Stimulated activated CD8-positive, alpha-beta memory T cell treated with anti-CD3 and anti-CD28 coated beads, Interleukin-7, amount 100 ng/mL, for 4 hours (primary cell): ENCODE results near the gene ARHGAP28.
"Not testable (repeated sequence)": the region's sequence is repeated elsewhere in the genome, so short reads cannot be mapped to it uniquely, and the experiment has no call there.

Experiments used
- DNase-seq, 2 donors: peaks; one replicate each; pipeline ENCODE4 v3.0.0-alpha.2; 2020; ENCODE audit warnings: low read depth in 2 of 2

The ARHGAP28 gene

DNA sequence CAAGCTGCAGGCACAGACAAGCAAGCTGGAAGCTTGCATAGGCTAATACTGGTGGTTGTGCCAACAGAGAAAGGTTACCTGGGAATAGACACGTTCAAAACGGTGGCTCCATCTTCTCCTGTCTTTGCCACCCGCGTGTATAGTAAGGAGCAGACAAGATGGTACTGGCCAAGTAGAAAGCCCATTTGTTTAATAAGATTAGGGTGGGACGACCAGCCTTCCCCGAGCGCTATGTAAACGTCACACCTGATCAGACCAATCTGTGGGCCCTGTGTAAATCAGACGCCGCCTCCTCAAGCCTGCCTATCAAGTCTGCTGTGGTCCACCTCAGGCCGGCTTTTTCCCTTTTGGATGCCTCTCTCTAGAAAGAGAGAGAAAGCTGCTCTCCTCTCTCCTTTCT is 198.8 kb downstream of the ARHGAP28 start:
- DNase-seq = no peak

DNA sequence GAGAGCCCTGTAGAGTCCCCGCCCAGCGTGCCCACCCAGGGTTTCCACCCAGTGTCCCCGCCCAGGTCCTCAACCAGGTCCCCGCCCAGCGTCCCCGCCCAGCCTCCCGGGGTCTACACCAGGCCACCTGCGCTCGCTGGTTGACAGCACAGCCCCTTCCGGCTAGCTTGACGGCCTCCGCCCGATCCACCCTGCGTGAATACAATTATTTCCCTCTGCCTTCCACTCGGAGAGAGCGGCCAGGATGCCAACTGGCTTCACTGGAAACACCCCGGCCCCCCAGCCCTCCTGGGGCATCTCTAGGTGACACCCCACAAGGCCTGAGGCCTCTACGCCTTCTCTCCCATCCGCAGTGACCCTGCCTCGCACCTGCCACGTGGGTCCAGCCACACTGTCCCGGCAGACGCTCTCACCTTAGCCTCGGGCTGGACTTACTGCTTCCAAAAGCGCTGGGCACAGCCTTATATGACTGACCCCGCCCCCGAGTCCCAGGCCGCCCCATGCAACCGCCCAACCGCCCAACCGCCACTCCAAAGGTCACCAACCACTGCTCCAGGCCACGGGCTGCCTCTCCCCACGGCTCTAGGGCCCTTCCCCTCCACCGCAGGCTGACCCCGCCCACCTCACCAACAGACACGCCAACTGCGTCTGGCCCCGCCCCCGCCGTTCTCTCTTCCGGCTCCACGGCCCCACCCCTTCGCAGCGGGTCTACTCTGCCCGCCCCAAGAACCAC is 200.0 kb downstream of the ARHGAP28 start:
- no peak for DNase-seq

- no peak for DNase-seq
Measured at GRCh38 chr18:6934859-6935258, 205.3 kb downstream of the ARHGAP28 start.

DNA sequence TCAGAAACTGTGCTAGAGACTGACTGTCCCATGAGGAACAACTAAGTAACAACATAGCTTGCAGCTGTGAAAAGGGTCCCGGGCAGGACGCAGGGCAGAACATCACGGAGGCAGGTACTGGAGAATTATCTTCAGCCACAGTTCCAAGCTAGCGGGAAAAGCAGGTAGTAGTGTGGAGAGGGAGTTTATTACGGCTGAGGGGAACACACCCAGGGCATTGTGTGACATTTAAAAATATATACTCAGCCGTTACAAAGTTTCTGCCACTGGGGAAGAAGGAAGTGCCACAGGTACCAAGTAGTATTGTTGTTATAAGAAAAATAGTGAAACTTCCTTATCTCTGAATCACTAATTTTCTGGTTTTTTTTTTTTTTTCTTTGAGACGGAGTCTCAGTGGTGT is 208.5 kb downstream of the ARHGAP28 start:
- no peak for DNase-seq

GRCh38 chr18:6938403-6938802 is 208.9 kb downstream of the ARHGAP28 start:
- DNase-seq = not testable (repeated sequence)

- DNase-seq = no peak
Measured at GRCh38 chr18:6939972-6940371, 210.5 kb downstream of the ARHGAP28 start.

- no peak for DNase-seq
Measured at GRCh38 chr18:6940451-6940850, 210.9 kb downstream of the ARHGAP28 start.

DNA sequence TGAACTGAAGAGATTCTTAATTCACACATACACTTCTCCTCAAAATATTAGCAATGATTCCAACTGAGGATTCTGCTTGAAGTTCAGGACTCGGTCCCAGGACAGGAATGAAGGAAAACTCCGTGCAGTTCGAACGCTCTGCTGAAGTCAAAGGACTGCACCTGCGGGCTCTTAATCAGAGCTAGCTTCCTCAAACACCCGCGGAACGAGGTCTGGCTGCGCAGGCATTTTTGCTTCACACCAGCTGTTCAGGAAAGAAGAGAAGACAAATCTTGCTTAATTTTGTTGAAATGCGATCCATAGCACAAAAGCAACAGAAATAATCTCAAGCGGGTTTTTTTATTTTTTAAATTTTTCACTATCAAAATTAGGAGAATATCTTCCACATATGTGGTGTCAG is 212.5 kb downstream of the ARHGAP28 start:
- DNase-seq = no peak

DNA sequence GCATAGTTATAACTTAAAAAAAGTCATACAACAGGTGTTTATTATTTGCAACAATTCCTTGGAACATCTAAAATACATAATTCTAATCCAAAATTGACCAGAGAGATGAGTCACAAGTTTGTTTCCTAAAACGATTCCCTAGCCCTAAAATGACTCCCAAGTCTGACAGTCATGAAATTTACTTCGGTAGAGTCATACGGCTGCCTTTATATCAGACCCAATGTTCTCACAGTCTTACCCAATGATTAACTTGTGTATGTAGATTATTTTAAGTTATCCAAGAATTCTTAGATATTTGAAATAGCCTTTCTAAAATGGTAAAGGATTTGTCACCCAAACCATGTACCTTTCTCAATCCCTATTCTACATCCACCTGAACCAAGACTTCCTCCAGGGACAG is 213.2 kb downstream of the ARHGAP28 start:
- DNase-seq = no peak

GRCh38 chr18:6943143-6943542 is 213.6 kb downstream of the ARHGAP28 start:
- no peak for DNase-seq

- DNase-seq = no peak
Measured at GRCh38 chr18:6947338-6948030, 218.0 kb downstream of the ARHGAP28 start.

- no peak for DNase-seq
Measured at GRCh38 chr18:6948281-6949055, 219.0 kb downstream of the ARHGAP28 start.

DNA sequence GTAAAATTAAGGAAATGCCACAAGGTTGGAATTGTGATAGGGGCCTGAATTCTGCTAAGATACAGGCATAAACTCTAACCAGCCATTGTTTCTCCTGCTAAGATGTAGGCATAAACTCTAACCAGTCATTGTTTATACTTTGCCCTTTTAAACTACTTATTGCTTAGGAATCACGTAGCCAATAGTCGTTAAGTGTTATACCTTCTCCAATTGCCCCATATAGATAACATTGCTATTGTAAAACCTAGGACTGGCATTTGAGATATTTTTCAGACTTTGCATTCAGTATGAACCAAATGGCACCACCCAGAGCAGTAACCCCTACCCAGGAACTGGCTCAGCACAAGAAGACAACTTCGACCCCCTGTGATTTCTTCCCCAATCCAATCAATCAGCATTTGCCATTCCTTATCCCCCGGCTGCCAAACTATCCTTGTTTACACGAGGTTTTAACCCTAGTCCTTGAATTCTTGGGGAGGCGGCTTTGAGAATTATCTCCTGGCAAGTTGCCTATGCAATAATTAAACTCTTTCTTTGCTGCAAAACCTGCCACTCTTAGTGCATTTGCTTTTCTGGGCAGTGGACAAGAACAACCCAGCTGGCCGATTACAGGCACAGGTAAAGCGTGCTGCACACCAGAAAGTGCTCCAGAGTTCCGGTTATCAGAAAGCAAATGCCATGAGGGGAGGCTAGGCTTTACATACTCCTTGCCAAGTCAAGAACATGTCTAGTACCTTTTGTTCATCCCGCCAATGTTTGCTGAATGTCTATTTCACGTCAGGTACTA is 220.5 kb downstream of the ARHGAP28 start:
- no peak for DNase-seq

- DNase-seq = no peak
Measured at GRCh38 chr18:6950641-6951040, 221.1 kb downstream of the ARHGAP28 start.

DNA sequence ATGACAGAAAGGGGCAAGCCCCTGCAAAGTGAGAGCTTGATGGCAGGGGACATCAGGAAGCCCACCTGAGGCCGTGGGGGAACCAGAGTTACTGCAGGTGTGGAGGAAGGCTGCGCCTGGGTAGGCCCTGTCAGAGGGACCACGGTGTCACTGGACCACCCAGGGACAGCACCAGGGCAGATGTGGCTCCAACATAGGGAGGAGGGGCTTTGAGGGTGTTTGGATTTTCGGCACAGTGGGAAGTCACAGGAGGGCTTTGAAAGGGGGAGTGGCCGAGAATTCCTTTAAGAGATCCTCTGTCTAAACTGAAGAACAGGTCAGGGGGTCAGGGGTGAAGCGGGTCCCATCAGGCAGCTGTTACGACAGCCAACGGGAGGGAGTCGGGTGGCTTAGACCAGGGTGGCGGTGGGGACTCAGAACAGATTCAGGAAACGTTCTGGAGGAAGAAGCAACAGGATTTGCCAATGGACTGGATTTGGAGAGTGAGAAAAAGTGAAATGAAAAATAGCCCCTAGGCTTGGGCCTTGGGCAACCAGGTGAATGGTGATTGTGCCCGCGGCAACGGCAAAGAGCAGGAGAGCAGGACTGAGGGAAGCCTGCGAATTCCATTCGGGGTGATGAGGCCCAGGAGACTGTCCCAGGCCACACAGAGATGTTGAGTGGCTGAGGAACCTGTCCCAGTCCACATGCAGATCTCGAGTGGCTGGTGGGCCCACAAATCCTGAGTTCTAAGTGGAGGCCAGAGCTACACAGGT is 222.0 kb downstream of the ARHGAP28 start:
- DNase-seq = no peak

GRCh38 chr18:6954501-6954900 is 225.0 kb downstream of the ARHGAP28 start:
- DNase-seq = no peak

- no peak for DNase-seq
Measured at GRCh38 chr18:6955304-6955703, 225.8 kb downstream of the ARHGAP28 start.

DNA sequence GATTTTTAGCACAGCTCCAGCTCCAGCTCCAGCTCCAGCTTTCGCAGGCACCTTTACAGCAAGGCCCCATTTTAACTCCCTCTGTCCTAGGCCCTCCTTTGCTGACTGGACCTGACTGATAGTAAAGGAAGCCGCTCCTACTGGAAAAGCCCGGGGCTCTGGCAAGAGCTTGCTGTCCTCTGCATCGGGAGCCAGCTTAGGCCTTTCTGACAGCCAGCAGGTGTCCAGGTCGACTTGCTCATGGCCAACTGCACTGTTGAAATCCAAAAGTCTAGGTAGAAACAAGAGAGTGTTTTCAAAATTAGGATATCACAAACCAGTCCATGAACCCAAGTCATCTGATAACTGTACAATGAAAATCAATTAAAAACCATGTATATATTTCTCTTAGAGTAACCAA is 227.0 kb downstream of the ARHGAP28 start:
- DNase-seq = no peak

DNA sequence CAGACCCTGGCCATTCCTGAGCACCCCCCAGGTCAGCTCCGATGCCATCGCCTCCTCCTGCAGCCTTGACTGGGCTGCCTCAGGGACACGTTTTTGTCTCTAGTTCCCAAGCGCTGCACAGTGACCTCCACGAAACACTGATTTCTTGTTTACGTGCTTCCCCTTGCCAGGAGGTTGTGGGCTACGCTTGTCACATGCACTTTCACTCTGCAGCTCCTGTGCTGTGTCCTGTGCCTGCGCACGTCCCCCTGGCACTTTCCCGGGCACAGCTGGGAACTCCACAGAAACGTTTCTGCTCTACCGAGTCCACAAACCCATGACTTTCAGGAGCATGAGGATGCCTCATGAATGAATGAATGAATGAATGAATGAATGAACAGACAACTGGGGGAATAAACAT is 227.5 kb downstream of the ARHGAP28 start:
- no peak for DNase-seq

DNA sequence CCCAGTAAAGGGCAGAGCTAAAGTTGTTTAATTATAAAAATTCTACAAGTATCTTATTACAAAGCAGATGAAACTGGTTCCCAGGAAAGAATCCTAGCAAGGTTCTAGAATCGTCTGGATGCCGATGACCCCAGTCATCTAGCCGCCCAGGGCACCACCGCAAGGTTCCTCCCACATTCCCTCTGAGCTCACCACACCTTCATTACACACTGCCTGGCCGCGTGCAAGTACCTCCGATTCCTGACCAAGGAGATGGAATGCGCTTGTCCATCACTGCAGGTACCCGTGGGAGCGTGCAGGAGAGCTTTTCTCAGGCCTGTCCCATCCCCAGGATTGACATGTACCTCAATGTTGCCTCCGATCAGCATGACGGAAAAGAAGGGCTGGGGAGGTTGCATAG is 229.6 kb downstream of the ARHGAP28 start:
- DNase-seq = no peak

GRCh38 chr18:6960124-6960523 is 230.6 kb downstream of the ARHGAP28 start:
- DNase-seq = no peak
